HG03469 (cell line): ENCODE measurements around the gene ACOX3.

ENCODE experiments used
- ATAC-seq: cut with Tn5 transposase; IDR thresholded peaks from one replicate; pipeline ENCODE4 v1.9.1; 2021; ENCODE audit warnings: mild to moderate bottlenecking, moderate library complexity, moderate number of reproducible peaks; ENCODE audit not compliant: unreplicated experiment

Gene ACOX3

DNA sequence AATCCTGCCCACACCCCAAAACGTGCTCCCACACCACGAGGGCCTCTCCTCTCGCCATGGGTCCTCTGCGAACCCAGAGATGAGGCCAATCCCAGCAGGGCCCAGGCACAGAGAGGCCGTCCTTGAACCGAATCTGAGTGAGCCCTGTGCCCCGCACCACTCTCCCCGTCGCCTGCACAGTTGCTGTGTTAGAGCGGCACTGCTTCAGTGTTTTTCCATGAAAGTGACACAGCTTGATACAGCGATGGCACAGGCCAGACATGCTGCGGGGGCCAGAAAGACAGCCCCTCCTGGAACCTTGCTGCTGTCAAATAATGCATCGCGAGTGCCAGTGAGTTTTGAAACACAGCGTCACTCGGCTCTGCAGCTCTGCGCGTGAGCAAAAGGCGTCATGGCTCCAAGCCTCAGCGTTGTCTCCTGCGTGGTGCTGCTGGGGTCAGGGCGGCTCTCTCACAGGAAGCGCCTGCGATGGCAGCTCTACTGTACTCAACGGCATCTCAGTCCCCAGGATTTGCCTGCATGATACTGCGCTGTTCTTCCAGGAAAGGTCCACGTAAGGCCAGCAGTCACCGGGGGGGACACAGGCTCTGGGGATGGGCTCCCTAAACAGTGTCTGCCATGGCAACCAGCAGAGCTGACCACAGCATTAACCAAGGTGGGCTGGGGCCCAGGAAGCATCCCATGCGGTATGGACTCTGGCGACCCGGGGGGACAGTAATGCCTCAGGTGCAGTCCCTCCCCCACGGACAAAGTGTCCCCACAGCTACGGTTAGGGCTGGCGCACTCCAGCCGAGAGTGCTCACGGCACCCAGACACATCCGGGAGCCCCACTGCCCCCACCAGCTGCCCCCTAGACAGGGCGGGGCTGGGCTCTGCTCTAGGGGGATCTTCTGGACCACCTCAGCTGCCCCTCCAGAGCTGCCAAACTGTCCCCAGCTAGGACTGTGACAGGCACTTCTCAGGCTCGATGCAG, 63.1 kb downstream of the ACOX3 start:
- no peak for ATAC-seq

DNA sequence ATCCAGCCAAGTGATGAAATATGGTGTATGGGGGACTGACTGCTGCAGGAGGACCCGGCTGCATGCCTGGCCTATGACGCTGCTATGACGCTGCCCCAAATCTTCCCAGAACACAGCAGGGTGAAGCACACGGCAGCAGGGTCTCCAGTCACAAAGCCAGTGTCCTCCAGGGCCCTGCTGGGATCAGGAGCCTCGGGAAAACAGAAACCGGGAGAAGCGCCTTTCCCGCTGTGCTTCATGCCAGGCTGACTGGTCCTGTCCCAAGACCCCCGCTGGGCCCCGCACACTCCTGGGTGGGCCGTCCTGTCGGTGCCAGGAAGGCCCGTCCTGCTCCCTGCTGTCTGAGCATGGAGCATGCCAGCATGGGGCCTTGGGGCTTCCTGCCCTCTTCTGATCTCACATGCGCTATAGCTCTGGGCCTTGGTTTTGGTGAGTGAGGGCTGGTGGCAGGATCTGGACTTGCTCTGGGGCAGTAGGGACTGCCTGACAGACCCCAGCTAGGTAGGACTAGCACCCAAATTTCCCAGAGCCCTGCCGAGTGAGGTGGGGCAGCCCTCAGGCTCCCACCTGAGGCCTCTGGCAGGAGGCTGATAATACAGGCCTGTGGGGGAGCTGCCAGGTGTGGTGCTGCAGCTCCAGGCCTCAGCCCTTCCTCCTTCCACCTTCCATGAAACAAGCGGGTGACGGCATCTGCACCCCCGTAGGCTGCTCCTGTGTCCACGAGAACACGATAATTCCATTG, 64.0 kb downstream of the ACOX3 start:
- ATAC-seq, result no peak

- no peak for ATAC-seq
These were observed 65.5 kb downstream of the ACOX3 start for GRCh38 chr4:8374851-8375649.

DNA sequence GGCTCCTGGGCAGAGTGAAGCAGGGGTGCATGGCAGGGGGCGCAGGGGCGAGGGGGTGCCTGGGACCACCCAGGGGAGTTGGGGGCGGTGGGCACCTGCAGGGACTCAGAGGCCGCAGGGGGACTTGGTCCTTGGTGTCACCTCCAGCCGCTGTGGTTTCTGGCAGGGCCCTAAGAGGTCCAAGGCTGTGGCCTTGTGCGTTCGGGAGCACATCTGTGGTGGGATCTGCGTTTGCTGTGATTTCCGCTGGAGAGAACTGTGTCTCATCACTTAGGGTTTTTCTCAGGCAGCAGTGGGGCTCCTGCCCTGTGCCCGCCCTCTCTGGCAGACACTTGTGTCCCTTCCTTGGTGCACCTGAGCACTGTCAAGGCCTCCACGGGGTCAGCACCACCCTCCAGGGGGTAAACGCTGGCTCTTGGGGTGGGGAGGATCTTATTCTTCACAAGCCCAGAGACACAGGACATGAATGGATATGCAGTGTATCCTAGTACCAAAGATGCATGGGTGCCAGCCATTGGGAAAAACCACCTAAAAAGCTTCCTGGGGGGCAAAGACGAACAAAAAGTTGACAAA, 66.5 kb downstream of the ACOX3 start:
- no peak for ATAC-seq

DNA sequence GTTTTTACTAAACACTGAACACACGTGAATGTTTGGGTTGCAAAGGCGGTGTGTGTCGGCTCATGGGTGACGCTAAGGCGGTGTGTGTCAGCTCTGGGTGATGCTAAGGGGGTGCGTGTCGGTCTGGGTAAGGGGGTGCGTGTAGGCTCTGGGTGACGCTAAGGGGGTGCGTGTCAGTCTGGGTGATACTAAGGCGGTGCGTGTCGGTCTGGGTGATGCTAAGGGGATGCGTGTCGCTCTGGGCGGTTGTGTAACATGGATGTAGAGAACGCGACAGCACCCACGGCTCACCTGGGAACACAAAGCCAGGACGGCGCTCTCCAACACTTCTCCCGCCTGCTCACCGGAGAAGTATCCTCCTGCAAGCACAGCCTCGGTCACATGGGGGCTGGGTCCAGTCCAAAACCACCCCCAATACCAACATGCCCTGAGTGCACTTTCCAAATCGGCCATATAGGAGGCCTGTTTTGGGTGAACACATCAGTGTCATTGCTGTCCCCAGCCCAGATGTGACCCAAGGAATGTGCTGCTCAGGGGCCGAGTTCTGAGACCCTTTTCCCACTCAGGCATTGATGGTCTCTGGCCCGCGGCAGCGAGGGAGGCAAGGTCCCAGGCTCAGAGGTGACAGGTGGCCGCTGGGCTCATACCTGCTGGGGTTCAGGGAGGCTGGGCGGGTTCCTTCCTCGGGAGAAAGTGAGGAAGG, 67.1 kb downstream of the ACOX3 start:
- ATAC-seq, result no peak

- ATAC-seq, result no peak
These were observed 68.0 kb downstream of the ACOX3 start for GRCh38 chr4:8372506-8372905.

DNA sequence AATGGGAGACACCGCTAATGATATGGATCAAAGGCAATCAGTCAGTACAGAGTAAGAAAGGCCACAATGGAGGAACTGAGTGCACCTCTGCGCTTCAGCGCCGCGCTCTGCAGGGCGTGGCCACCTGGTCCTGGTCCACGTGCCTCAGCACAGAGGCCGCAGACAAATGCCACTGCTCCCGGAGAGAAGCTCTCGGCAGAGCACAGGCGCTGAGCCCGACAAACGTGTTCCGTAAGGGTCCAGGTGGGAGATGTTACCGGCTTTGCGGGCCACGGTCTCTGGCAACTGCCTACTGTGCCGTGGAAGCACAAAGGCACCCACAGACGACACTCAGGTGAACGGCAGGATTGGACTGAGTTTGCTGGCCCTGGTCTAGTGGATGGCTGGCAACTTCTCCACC, 68.9 kb downstream of the ACOX3 start:
- ATAC-seq, result no peak

DNA sequence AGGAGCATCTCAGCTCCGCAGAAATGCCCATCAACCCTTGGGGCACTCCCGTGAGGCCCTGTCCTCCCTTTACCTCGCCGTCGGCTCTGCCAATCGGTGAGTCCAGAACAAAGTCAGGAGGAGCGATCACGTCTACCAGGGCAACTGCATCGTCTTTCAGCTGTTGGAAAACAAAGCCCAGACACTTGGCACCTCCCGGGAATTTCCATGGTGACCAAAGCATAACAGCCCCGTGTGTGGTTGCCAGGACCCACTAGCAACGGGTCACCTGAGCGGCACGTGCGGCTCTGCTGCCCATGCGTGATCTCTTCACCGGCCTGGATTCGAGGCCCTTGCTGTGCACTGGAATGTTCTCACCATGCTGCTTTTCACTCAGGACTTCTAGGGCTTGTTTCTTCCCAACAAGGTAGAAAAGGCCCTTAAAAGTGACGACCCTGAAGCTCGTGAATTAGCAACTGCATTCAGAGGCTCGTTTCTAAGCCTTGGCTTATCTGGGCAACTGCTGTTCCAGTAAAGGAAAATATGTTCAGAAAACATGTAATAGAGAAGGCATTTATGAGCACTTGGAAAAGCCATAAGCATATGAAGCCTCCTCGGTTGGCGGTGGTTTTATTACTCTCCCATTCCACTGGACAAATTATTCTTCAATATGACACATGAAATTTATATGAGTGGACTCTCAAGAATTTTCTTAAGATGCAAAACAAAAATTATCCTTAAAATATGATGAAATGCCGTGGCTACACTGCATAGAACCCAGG, 69.5 kb downstream of the ACOX3 start:
- no peak for ATAC-seq

GRCh38 chr4:8370106-8370787, 70.3 kb downstream of the ACOX3 start:
- no peak for ATAC-seq

DNA sequence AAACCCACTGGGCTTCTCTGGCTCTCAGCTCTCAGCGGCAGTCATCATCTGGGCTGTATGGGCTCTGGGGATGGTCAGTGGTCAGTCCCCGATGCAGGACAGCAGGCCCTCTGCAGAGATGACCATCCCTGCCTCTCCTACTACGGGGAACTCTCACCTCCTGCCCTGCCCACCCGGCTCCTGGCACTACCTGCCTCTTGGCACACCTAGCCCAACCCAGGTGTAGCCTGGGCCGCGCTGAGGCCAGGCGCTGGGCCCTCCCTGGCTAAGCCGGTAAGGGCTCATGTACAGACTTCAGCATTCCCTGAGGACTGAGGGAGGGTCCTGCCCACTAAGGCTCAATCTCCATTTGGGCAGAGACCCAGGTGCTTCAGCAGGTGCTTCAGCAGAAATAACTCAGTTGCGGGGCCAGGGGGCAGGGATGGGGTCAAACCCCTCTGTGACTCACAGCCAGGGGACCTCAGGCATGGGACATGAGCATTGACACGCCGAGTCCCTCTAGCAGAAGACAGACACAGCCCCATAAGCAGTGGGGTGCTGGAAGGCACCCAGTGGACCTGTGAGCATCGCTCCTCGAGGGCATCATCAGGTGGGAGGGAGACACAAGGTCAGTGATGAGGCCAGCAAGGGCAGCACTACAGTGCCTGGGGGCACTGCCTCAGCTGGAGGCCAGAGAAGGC, 71.0 kb downstream of the ACOX3 start:
- ATAC-seq, result no peak

GRCh38 chr4:8368998-8369397, 71.5 kb downstream of the ACOX3 start:
- ATAC-seq, result no peak

DNA sequence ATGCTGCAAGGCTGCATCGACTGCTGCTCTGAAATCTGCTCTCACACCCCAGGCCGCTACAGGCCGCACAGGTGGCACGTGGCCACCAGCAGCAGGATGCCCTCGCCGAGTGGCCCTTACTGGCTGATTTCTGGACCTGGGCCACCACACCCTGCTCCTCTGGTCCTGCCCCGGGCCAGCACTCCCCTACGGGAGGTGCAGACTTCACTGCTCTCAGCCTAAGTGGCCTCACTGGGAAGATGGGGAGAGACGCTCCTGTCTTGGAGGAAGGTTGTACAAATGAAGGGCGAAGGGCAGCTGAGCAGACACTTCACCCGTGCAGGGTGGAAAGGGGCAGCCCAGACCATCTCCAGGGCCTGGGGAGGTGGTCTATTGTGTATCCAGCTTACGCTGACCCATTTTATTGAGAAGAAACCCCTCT, 72.5 kb downstream of the ACOX3 start:
- ATAC-seq, result no peak

DNA sequence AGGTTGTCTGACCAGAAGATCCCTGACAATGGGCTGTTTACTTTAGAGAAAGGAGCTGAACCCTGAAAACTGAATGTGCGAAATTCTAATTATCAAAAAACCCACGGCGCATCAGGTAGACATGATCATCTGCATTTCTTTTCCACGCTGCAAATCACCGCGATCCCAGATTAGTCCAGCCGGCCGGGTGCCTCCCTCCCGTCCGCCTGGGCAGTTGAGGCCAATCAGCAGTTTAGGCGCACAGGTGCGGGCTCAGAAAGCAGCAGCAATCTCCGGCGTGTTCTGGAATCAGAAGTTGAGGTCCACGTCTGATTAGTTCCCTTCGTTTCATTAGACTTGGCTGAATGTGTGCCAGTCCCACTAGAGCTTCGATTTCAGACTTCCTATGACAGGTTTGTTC, 73.9 kb downstream of the ACOX3 start:
- no peak for ATAC-seq

GRCh38 chr4:8365951-8366350, 74.6 kb downstream of the ACOX3 start:
- no peak for ATAC-seq

DNA sequence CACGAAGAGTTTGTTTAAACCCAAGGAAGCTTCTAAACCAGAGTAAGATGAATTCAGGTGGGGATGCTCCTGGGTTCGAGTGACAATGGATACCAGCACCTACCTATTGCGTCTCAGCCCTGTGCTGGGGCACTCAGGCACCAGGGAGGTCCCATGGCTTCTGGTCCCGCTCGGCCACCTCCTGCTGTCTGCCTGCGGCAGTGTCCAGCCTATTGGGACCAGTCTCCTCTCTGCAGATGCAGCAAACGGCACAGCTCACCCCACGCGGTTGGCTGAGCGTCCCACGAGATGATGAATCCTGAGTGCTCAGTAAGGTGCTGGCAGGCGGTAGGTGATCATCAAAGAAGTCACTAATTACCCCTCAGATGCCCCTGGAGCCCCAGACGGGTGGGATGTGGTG, 75.2 kb downstream of the ACOX3 start:
- ATAC-seq, result no peak

GRCh38 chr4:8364848-8365350, 75.6 kb downstream of the ACOX3 start:
- no peak for ATAC-seq

DNA sequence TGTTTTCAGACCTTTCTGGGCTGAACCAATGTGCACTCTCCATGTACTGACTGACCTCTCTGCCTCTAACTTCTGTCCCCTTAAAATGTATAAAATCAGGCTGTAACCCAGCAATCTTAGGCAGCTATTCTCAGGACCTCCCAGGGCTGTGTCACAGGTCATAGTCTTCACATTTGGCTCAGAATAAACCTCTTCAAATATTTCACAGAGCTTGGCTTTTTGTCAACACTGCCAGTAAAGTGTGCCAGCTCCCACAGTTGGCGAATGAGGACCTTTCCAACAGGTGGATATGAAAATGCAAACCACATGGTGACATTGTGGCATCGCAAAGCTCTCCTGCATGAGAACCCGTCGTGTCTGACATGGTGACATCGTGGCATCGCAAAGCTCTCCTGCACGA, 76.4 kb downstream of the ACOX3 start:
- ATAC-seq, result no peak

DNA sequence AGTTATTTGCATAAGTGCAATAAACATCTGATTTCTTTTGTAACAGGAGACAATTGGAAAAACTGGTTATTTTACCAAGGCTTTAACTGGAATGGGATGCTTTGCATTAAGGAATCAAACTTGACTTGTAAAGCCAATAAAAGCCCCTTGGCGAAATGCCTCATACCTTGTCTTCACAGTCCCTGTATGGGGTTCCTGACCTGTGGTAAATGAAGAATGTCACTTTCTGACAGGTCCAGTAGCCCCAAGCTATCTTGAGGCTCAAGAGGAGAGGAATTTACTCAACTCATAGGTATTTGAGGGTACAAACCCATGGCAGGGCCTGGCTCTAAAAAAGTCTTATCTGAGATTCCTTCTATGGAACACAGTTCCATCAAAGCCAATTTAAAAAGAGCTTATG, 78.0 kb downstream of the ACOX3 start:
- no peak for ATAC-seq
